NCI-H1092 (cell line): ENCODE measurements around the gene TMEM35A.
"Not testable (repeated sequence)": the region's sequence is repeated elsewhere in the genome, so short reads cannot be mapped to it uniquely, and the experiment has no call there.

ENCODE experiments used
- DNase-seq: peaks from one replicate; lab custom pipeline; 2025; lab: John Stamatoyannopoulos, UW

Gene TMEM35A, protein sequence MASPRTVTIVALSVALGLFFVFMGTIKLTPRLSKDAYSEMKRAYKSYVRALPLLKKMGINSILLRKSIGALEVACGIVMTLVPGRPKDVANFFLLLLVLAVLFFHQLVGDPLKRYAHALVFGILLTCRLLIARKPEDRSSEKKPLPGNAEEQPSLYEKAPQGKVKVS

DNA sequence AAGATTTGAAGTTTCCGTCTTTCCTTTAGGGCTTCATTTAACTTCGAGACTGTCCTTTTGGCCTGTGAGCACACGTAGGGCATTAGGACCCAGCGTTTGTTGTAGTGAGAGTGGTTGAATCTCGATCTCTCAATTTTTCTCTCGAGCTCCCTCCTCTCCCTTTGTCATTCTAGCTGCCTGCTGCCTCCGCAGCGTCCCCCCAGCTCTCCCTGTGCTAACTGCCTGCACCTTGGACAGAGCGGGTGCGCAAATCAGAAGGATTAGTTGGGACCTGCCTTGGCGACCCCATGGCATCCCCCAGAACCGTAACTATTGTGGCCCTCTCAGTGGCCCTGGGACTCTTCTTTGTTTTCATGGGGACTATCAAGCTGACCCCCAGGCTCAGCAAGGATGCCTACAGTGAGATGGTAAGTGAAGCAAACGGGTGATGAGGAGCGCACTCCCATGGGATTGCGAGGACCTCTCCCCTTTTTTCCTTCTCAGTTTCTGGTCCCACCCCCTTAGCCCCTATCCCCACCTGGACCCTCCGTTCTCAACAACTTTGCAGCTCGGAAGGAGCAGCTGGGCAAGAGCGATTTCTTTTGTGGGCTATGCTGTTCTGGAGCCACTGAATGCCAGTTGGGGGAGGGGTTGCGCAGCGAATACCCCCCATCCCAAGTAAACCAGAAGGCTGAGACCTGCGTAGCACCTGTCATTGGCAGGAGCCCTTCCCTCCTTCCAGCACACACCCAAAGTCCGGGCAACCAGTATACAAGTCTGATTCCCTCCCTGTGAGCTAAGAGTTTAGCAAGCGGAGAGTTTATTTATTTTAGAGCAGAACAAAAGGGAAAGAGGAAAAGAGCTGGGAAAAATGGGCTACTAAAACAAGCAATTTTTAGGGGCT is at the start of gene TMEM35A:
Gene TMEM35A (plus strand): TSS at position 164 of the 883 bp plus-strand sequence. CDS start 124 bp downstream, at position 288.
- peak; percentile 8 for DNase-seq

DNA sequence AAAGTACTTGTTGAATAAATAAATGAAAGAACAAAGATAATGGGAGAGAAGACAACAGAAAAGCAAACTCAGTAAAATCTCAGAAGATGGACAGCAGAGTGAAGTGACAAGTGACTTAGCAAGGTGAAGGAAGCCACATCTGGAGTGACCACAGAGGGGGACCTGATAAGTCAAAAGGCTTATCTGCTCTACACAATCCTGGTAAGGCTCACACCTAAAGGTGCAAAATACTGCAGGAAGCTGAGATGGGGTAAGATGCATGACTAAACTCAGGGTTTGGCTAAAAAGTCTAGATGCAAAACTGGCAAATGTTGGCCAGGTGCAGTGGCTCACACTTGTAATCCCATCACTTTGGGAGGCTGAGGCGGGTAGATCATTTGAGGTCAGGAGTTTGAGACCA is 49.0 kb upstream of the TMEM35A start:
- DNase-seq: no peak

DNA sequence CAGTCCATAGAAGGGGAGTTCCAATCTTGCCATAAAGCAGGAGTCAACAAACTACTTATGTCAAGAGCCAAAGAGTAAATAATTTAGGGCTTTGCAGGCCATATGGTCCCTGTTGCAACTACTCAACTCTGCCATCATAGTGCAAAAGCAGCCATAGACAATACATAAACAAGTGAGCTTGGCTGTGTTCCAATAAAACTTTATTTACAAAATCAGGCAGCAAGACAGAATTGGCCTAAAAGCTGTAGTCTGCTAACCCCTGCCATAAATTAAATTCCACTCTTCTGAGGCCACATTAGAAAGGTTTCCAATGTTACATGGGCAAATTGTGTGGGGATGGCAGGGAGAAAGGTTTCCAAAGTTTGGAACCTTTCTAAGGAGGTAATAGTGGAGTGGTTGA is 41.4 kb upstream of the TMEM35A start:
- DNase-seq: no peak

DNA sequence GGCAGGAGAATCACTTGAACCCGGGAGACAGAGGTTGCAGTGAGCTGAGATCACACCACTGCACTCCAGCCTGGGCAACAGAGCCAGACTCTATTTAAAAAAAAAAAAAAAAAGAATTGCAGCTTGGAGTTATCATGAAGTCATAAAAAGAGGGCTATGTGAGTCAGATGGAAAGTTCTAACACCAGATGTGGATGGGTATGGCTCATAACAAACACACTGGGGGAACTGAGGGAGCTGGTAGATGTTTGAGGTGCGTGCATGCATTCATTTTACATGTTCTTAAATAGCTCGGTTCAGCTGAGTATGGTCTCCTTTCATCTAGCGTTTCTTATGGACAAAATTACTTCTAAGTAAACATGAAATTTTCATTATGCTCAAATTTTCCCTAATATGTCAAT is 38.5 kb upstream of the TMEM35A start:
- DNase-seq: no peak

DNA sequence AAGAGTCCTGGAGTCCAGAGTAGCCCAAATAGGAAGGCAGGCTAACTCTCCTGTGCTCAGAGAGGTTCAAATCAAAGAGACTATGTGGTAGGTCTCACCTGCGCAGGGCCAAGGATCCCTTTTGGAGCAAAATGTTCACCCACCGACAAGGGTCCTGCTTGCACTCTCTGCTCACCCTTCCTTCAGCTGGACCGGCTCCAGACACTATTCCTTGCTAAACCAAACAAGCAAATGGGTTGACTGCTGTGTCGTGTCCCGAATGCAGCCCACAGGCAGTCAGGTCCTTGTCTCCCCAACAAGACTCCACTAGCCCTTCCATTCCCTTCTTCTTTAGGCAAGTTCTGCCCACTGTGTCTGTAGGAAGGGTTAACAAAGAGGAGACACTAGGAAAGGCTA is 27.5 kb upstream of the TMEM35A start:
- DNase-seq: no peak

DNA sequence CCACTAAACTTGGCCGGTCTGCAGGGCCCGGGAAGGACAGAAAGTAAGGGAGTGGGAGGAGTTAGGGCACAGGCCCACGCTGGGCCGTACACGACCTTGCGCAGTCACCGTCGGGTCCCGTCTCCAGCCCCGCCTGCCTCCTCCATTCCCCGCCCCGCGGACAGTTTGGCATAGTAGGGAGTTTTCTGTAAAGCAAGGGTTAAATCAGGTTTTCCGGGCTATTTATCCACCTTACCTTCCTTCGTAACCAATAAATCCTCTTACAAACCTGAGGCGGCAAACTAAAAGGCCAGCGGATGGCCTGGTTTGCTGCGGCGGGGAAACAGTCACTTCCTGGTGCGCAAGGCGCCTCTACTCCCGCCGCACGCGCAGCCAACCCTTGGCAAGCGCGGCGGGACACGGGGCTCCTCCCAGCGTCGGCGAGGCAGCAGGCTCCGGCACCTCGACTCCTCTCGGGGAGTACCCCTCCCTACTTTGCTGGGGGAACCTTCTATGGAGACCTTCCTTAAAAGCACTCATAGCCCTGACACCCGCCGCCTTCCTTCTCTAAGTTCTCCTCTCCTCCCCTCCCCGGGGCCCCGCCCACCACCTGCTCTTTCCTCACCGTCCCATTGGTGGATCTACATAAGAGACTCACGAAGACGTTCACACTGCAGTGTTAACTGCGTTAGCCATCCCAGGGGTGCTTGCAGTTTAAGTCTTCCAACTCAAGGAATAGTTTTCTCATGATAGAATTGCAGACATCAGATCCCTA is 27.0 kb upstream of the TMEM35A start, which contains the start of gene TRMT2B:
Gene TRMT2B (minus strand): TSS at position 563 of the 754 bp plus-strand sequence. CDS start 9,822 bp downstream, outside the sequence.
- peak; percentile 39 for DNase-seq

DNA sequence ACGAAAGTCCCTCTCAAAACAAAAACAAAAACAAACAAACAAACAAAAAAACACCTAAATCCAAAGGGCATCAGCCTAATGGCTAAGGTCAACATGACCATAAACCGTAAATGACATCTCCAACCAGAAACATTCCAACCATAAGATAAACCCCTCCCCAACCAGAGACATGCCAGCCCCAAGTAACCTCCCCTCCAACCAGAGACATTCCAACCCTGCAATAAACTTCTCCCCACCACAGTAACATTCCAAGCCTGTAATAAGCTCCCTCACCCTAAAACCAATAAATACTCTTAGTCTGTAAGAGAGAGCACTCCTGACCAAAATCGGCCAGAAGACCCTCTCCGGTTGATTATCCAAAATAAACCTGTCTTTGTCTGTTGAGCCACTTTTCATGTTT is 22.1 kb upstream of the TMEM35A start:
- DNase-seq: not testable (repeated sequence)

DNA sequence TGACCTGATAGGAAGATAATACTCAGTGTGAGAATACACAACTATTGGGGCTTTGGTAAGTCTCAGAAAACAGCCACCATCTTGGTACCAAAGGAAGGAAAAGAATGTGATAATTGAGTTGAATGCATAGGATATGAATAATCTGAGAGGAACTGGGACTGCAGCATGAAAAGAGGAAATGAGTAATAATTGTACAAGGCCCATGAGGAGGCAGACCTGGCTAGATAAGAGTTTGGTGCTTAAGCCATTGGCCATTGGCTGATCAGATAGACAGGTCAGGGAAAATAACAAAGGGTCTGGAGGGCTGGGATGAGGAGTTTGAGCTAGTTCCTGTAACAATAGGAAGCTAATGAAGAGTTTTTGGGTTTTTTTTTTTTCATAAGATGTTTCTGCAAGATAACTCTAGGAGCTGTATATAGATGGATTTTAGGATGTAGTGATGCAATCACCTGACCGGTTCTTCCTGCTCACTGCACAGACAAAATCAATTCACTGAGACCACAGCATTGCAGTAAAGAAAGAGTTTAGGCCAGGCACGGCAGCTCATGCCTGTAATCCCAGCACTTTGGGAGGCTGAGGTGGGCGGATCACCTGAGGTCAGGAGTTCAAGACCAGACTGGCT is 21.5 kb upstream of the TMEM35A start:
- DNase-seq: no peak

DNA sequence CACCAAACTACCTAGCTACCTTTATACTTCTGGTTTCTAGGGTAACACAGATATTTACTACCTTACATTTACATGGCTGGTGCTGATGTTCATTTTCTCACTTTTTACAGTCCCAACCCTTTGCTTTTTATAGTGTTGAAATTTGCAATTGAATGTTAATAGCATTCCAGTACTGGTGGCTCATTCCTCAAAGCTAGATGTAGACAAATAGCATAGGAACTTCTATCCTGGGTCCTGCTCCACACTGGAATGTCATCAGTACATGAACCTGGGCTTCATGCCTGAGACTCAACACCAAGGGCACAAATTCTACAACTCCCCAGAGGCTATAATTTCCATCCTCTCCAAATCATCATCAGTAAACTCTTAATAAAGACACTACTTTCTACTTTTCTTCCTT is 16.5 kb upstream of the TMEM35A start:
- no peak for DNase-seq

DNA sequence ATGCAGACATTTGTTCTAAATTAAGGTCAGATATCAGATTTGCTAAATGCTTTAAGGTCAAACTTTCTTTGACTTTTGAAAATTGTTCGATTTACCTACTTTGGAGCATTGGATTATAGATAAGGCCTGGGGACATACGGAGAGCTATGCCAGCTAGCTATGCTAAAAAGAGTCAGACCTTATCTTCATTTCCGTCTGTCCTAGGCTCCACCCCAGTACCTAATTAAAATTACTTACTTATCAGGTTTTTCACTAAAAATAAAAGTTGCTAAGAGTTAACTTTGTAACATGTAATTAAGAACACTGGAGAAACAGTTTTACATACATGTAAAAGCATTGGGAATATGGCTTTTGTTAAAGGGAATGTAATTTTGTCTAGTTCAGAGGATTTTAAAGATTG is 7.1 kb upstream of the TMEM35A start:
- no peak for DNase-seq

DNA sequence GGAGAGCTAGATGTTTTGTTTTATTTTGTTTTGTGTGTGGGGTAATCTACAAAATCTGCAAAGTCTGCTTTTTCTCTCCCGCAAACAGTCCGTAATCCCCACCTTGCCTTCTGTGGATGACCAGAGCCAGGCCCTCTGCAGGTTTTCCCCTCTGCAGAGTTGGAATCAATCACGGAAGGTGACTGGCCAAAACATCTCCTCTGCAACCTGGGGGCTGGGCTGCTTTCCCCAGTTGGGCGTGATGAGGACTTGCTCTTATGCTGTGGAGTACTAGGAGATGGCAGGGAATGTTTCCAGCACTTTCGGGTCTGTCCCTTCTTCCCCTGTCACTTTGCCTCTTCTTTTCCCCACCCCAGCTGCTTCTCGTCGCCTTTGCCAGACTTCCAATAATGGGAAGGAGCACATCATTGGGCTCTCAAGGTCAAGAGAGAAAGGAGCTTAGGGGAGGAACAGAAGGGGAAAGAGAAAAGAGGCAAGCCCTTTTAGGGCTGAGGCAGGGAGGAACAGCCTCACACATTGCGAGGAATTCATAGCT is 1.1 kb downstream of the TMEM35A start:
- DNase-seq: no peak

DNA sequence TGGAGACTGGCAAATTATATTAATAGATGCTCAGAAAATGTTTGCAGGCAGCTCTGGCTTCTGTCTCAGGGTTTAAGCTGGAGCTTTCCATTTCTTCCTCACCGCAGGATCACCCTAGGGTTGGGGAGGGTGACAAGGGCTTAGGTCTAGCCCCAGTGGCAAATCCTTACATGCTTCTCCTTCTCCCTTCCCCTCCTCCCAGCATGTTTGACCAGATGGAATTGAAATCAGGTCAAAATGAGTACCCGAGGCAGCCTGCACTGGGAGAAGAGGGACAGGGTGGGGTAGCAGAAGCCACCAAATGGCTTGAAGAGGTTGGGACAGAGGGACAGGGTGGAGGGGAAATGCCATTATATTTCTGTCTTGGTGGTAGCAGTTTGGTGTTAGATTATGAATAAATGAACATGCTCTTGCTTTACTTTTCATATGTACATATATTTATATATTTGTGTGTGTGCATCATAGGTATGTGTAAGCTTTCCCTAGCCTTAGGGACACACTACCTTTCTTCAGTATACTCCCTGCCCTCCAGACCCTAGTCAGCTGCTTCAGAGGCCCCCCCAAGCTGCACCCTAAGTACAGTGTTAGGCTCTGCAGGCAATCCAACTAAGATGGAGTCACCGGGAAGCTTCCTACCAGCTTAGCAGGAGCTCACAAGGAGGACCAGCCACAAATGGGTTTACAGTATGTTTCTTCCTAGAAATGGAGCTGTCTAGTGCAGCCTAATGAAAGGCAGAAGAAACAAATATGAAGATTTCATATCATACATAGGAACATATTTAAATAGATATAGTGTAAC is 1.8 kb downstream of the TMEM35A start:
- no peak for DNase-seq

DNA sequence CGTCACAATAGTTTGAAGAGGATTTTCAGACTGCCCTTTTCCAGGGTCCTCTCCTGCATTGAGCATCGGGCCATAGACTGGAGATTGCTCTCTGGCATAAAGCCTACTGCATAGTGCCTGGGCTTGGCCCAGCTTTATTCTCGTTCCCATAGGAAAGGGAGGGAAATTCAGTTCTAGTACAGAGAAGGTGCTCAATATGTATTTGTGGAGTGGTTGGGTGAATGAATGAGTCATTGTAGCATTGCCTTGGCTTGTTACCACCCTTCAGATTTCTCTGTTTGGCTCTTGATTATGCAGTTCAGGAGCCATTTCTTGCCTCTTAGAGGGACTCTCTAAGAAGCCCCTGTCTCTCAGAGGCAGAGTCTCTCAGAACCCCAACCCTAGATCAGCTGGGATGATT is 2.6 kb downstream of the TMEM35A start:
- no peak for DNase-seq

DNA sequence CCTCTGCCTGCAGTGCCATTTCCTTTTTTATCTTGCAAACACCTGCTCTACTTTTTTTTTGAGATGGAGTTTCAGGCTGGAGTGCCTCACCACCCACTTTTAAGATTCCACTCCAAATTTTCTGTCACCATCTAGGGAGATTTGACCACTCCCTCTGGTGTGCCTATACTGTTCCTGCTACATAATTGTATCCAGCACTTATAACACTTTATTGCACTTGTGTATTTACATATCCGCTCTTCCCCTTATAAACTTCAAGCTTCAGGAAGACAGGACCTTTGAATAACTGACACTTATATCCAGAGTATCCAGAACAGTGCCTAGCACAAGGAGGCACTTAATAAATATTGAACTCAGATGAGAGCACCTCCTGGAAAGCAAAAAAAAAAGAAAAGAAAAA is 13.1 kb downstream of the TMEM35A start:
- no peak for DNase-seq

DNA sequence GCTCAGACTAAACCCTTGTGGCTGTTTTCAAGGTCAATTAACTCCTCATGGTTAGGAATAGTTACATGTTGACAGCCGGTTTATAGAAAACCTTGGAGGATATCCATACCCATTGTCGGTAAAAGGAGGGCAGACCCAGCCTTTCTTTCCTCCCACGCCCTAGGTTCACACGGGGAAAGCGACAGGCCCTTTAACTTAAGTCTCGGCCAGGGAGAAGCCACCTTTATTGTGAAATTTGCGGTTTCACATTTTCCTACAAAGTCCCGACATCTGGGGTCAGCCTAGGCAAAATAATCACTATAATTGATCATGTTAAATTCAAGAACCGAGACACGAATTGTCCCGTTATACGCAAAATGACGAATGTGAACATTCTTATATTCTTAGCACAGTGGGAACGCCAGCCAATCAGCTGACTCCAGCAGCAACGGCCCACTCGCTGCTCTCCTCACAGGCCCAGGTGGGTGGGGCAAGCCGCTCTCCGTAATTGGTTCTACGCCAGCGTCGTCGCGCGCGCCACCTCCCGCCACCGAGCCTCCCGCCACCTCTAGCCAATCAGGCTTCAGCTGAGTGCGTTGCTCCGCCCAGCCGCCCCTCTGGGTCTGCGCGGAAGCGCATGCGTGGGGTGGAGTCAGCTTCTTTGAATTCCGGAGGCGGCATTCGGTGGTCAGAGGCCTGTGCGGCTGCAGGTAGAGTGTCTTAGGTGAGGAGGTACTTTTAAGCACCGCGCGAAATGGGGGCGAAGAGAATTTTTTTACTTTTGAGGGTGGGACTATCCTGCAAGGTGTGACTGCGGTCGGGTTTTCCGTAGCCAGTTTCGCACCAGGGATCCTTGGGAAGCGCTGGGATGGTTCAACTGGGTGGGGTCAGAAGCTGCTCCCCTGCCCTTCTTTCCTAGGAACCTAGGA is 19.1 kb downstream of the TMEM35A start, which contains the start of gene CENPI:
Gene CENPI (plus strand): TSS at position 659 of the 908 bp plus-strand sequence. CDS start 2,867 bp downstream, outside the sequence.
- DNase-seq: peak; percentile 94

DNA sequence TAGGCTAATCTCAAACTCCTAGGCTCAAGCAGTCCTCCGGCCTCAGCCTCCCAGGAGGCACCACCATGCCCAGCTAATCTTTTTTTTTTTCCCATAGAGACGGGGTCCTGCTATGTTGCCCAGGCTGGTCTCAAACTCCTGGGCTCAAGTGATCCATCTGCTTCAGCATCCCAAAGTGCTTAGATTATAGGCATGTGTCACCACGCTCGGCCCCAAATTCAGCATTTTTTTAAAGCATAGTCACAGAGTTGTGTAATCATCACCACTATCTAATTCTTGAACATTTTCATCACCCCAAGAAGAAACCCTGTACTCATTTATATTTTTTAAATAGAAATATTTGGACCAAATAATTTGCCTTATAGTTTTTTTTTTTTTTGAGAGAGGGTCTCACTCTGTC is 29.6 kb downstream of the TMEM35A start:
- no peak for DNase-seq

DNA sequence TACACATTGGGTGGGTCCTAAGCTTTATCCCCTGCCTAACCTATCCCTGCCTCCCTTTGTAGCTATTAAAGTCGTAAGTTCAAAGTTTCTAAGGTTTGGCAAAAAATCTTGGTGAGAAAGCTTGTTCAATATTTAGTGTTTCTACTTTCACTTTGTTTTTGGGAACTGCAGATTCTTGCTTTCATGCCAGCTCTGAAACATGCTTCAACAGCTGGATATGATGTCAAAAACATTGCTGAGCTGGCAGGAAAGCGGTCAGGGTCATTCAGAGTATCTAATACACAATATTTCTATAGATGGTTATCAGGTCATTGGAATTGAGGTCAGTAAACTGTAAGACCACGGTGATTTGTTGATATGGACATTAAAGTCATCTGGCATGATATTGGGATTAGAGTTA is 39.0 kb downstream of the TMEM35A start:
- DNase-seq: no peak

DNA sequence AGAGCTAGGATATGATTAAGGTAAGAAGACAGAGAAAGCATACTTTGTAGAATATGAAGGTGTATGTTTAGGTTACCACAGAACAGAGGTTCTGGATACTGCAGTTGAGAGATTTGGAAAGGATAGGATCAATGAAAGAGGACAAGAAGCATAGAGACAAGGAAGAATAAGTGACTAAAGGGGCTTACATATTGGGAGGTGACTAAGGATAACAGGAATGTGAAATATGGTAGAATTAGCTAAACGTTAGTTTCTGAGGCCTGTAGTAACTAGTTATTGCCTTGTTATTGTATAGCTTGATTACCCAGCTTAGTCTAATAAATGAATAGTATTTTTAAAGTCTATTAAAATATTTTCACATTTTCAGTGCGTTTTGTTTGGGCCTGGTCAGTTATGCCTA is 57.6 kb downstream of the TMEM35A start:
- DNase-seq: no peak
